ENCODE data around the gene PCP2.

DNA sequence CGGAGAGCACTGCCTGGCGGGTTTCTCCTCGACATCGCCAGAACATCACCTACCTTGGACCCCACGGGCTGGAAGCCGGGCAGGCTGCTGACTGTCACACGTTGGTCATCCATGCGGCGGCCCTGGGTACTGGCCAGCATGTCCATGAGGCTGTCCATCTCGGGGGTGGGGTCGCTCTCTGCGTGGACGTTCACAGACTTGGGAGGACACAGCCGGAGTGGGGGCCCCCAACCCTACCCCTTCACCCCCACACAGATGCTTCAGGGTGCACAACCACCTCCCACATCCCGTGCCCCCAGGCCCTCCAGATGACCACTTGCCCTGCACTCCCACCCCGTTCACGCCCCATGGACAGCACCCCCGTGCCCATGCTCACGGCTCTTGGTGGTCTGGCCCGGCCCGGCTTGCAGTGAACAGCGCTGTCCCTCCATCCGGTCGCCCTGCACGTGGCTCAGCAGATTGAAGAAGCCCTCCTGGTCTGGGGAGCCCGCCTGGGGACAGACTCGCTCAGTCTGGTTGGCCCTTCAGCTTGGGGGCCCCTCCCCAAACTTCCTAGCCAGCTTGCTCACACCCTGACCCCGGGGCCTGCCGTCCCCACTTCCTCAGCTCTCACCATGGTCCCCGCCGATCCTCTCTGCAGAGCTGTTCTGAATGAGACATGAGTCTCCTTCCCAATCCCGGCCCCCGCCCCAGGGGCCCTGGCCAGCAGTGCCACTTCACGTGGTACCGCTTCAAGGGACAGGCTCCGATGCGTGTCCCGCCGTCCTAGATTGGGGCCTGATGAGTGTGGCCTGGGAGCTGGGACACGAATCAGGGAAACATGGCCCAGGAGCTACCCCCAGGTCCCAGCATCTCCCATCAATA is 947 bp downstream of the PCP2 start:
- TF ChIP-seq, protein P1, sequence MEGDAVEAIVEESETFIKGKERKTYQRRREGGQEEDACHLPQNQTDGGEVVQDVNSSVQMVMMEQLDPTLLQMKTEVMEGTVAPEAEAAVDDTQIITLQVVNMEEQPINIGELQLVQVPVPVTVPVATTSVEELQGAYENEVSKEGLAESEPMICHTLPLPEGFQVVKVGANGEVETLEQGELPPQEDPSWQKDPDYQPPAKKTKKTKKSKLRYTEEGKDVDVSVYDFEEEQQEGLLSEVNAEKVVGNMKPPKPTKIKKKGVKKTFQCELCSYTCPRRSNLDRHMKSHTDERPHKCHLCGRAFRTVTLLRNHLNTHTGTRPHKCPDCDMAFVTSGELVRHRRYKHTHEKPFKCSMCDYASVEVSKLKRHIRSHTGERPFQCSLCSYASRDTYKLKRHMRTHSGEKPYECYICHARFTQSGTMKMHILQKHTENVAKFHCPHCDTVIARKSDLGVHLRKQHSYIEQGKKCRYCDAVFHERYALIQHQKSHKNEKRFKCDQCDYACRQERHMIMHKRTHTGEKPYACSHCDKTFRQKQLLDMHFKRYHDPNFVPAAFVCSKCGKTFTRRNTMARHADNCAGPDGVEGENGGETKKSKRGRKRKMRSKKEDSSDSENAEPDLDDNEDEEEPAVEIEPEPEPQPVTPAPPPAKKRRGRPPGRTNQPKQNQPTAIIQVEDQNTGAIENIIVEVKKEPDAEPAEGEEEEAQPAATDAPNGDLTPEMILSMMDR (IDR thresholded peaks at IDR 0.05): no peak
- TF ChIP-seq EZH2 (IDR thresholded peaks at IDR 0.05; ENCODE audit: borderline replicate concordance, insufficient read depth, low read depth, low read length, poor library complexity, severe bottlenecking): no peak
